HFFc6 (cell line): ENCODE results near the gene AMOTL1. TPM values are rescaled to one million over a fixed set of nuclear protein-coding genes. Genes with fewer than 3 reads are reported as not detected.

Experiments
- DNase-seq: peaks from one replicate; pipeline ENCODE4 v3.0.0-alpha.2; 2018
- H3K27ac Mint-ChIP-seq: 2 replicates; pipeline ENCODE4 v1.8.0; 2020; ENCODE audit warnings: mild to moderate bottlenecking, mixed read lengths
- H3K27me3 Mint-ChIP-seq: 2 replicates; pipeline ENCODE4 v1.8.0; 2021; ENCODE audit warnings: mild to moderate bottlenecking, moderate library complexity, mixed read lengths; ENCODE audit not compliant: insufficient read depth
- H3K36me3 Mint-ChIP-seq: 2 replicates; pipeline ENCODE4 v1.8.0; 2021; ENCODE audit warnings: low read depth, mixed read lengths
- H3K4me1 Mint-ChIP-seq: 2 replicates; pipeline ENCODE4 v1.8.0; 2020; ENCODE audit warnings: low read depth, mixed read lengths
- H3K4me3 Mint-ChIP-seq: 2 replicates; pipeline ENCODE4 v1.8.0; 2020; ENCODE audit warnings: mild to moderate bottlenecking, moderate library complexity, mixed read lengths
- H3K9me3 Mint-ChIP-seq: 2 replicates; pipeline ENCODE4 v1.8.0; 2020; ENCODE audit warnings: mild to moderate bottlenecking, mixed read lengths
- total RNA-seq, 6 experiments: library from RNA; stranded (reverse); fragmentation: NEBNext Ultra II Directional; extraction: Animal tissue kit (Norgen Biotek cat#: 25700); gene quantifications; 2 replicates in 1 of 6; 3 replicates in 5 of 6; pipeline ENCODE4 v1.2.3, GENCODE V29; 2021
- TF ChIP-seq, protein P1 (sequence below): fragments of 200-600 bp; sonication (generic); IDR thresholded peaks from 2 replicates; pipeline ENCODE4 v1.5.0; 2021; ENCODE audit warnings: antibody characterized with exemption, mild to moderate bottlenecking

The AMOTL1 gene
- total RNA-seq, 6 experiments from 2014 or later, result 43.1 to 65.9 (median 48.4) TPM

DNA sequence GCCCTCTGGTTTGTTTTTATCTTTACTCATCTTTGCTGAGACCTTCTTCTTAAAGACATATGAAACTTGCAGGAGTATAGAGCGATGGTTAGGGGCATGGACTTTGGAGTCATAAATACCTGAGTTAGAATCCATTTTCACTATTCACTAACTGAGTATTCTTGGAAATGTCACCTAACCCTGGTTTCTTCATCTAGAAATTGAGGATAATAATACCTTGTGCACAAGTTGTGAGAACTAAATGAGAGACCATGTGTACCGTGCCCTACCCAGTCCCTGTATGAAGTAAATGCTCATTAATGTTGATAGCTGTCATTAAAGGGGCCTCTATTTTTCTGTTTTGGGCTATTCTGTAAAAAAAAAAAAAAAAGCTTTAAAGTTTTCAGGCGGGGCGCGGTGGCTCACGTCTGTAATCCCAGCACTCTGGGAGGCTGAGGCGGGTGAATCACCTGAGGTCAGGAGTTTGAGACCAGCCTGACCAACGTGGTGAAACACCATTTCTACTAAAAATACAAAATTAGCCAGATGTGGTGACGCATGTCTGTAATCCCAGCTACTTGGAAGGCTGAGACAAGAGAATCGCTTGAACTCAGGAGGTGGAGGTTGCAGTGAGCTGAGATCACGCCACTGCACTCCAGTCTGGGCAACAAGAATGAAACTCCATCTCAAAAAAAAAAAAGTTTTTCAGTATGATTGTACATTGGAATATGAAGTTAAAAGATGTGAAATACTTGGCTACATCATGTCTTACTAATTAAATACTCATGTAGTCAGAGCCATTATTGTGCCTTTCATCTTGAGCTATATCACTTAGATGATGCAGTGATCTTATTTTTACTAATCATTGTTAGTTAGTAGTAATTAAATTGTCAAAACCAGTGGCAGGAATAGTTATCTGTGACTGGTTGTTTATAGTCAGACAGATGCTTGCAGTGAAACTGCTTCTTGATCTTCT is 95.0 kb downstream of the AMOTL1 start:
- Mint-ChIP-seq H3K27me3 (no peaks in the 10 kb centered on the region), H3K27ac (peak overlapping the region; percentile 8; the same call in 1 of the 2 replicates), H3K36me3 (peaks cover 42% of the 10 kb centered on the region), H3K4me3 (no peak overlapping the region), H3K9me3 (no peaks in the 10 kb centered on the region), H3K4me1 (peaks cover 16% of the 10 kb centered on the region; the same call in 1 of the 2 replicates)
- peak; percentile 39 for DNase-seq
- TF ChIP-seq, protein P1, sequence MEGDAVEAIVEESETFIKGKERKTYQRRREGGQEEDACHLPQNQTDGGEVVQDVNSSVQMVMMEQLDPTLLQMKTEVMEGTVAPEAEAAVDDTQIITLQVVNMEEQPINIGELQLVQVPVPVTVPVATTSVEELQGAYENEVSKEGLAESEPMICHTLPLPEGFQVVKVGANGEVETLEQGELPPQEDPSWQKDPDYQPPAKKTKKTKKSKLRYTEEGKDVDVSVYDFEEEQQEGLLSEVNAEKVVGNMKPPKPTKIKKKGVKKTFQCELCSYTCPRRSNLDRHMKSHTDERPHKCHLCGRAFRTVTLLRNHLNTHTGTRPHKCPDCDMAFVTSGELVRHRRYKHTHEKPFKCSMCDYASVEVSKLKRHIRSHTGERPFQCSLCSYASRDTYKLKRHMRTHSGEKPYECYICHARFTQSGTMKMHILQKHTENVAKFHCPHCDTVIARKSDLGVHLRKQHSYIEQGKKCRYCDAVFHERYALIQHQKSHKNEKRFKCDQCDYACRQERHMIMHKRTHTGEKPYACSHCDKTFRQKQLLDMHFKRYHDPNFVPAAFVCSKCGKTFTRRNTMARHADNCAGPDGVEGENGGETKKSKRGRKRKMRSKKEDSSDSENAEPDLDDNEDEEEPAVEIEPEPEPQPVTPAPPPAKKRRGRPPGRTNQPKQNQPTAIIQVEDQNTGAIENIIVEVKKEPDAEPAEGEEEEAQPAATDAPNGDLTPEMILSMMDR, result no peak

DNA sequence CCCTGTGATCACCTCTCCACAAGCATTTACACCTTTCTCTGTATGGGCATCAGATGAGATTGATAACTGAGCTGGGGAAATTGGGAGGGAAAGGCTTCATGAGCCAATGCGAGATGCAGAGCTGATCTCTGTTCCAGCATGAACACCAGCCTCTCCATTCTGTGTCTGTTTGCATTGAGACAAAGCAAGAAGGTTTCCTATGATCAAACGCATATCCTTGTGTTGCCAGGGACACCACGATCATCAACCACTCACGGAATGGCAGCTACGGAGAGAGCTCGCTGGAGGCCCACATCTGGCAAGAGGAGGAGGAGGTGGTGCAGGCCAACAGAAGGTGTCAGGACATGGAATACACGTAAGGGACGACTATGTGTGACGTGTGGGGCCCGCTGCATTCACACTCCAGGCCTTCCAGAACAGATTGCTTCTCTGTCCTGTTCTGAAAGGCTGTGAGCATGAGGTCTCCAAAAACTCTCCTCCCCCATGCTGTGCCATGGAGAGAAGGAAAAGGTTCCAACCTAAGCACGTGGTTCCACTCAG is 96.4 kb downstream of the AMOTL1 start:
- Mint-ChIP-seq H3K27ac (no peak overlapping the region), H3K4me1 (peaks cover 16% of the 10 kb centered on the region; the same call in 1 of the 2 replicates), H3K36me3 (peaks cover 35% of the 10 kb centered on the region), H3K4me3 (no peak overlapping the region), H3K27me3 (no peaks in the 10 kb centered on the region), H3K9me3 (no peaks in the 10 kb centered on the region)
- TF ChIP-seq, protein P1, result no peak
- no peak for DNase-seq

DNA sequence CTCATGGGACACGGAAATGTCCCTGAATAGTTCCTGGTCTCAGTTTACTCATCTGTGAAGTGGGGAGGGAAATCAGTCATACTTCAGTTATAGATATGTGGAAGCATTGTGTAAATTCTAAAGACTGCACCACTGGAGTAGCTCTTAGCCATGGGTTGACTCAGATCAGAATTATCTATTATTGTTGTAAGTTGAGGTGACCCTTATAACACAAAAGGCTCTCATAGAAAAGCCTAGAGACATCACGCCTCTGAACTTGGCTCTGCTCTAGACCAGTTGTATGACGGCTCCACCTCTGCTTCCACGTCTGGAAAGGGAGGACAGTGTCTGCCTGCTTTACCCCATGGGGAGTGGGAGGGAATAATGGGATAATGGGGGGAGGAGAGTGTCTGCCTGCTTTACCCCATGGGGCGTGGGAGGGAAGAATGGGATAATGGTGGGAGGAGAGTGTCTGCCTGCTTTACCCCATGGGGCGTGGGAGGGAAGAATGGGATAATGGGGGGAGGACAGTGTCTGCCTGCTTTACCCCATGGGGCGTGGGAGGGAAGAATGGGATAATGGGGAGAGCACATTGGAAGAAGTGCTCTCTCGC is 98.2 kb downstream of the AMOTL1 start:
- DNase-seq, result no peak
- Mint-ChIP-seq H3K4me1 (peaks cover 16% of the 10 kb centered on the region; the same call in 1 of the 2 replicates), H3K36me3 (peaks cover 24% of the 10 kb centered on the region), H3K9me3 (no peaks in the 10 kb centered on the region), H3K27ac (no peak overlapping the region), H3K4me3 (no peak overlapping the region), H3K27me3 (no peaks in the 10 kb centered on the region)
- TF ChIP-seq, protein P1, result no peak

DNA sequence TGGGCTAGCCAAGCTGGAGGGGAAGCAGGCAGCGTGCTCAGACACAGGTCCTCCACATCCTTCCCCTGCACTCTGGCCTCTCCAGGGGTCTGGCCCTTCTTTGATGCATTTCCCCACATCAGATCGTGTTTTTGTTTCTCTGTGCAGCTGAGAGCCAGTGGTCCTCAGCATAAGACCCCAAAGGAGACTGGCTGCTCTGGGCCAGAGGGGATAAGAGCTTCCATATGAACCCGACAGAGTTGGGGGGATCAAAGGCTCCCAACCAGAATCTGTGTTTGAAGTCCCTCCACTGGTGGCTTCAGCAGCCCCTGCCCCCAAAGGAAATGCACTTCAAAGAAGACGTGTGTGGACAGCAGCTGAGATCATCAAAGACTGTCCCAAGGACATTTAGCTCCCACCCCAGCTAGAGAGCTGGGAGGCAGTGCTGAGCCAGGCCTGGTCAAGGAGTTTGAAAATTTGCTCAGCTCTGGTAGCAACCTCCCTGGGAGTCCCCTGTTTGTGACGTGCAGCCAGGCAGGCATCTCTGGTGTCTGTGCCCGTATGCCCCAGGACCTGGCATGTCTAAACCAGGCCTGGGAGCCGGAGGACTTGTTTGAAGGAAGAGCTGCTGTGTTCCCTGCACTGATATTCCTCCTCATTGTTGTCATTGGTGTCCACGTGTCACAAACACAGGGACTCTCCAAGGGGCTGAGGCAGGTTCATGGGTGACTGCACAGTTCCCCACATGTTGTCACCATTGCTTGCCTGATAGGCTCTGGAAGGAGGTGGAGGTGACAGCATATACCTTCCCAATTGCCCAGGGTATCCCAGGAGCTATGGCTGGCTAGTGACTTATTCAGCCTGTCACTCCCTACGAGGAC is 99.0 kb downstream of the AMOTL1 start:
- Mint-ChIP-seq H3K9me3 (no peaks in the 10 kb centered on the region), H3K27ac (no peak overlapping the region), H3K36me3 (peaks cover 28% of the 10 kb centered on the region), H3K4me1 (peaks cover 16% of the 10 kb centered on the region; the same call in 1 of the 2 replicates), H3K27me3 (no peaks in the 10 kb centered on the region), H3K4me3 (no peak overlapping the region)
- TF ChIP-seq, protein P1, result no peak
- DNase-seq, result no peak

DNA sequence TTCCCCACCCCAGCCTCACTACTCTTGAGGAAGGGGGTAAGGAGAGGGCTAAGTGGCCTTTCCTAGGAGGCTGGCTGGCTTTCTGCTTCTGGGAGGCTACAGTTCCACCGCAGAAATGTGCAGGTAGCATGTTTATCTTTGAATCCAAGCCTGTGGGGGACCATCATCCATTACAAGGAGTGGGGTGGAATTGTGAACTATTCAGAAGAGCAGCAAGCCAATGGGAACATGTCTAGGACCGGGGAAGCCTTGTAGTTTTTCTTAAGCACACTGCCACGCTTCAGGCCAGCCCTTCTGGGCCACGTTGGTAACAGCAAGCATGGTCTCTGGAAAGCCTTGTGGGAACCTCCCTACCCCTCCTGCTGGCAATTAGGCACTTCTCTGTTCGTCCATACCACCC is 100.3 kb downstream of the AMOTL1 start:
- Mint-ChIP-seq H3K27me3 (peaks cover 3% of the 10 kb centered on the region; the same call in 1 of the 2 replicates), H3K9me3 (no peaks in the 10 kb centered on the region), H3K4me1 (peaks cover 5% of the 10 kb centered on the region; the same call in 1 of the 2 replicates), H3K4me3 (no peak overlapping the region), H3K36me3 (peaks cover 30% of the 10 kb centered on the region), H3K27ac (no peak overlapping the region)
- DNase-seq, result no peak
- TF ChIP-seq, protein P1, result no peak
